Measurements from ENCODE around the gene MPZL3. TPM values are rescaled to one million over a fixed set of nuclear protein-coding genes. Genes with fewer than 3 reads are reported as not detected.

The MPZL3 gene
- total and polyA plus RNA-seq, 2 donors: 3.9 to 7.0 TPM

DNA sequence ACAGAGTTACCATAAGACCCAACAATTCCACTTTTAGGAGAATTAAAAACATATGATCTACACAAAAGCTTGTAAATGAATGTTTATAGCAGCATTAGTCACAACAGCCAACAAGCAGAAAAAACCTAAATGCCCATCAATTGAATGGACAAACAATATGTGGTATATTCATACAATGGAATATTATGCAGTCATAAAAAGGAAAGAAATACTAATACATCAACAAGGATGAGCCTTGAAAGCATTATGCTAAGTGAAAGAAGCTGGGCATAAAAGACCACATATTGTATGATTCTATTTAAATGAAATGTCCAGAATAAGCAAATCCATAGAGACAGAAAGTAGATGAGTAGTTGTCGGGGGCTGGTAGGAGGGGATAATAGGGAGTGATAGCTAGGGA is 7.0 kb upstream of the MPZL3 start:
- Histone ChIP-seq H3K27ac (ENCODE audit: low read depth in 1 of 2, low read length in 1 of 2) (no peak overlapping the region), H3K36me3 (ENCODE audit: control insufficient read depth in 2 of 2, insufficient read depth in 2 of 2, low read length in 1 of 2) (no peaks in the 10 kb centered on the region), H3K4me1 (ENCODE audit: control insufficient read depth in 2 of 2, insufficient read depth in 2 of 2, low read length in 2 of 2) (peaks cover 3 to 17% of the 10 kb centered on the region in 2 donors), H3K27me3 (ENCODE audit: control insufficient read depth in 2 of 2, insufficient read depth in 1 of 2, low read length in 1 of 2) (peaks cover 0 to 2% of the 10 kb centered on the region in 2 donors), H3K4me3 (ENCODE audit: low read length in 2 of 2) (no peak overlapping the region), H3K9me3 (ENCODE audit: control insufficient read depth in 2 of 2, insufficient read depth in 1 of 2, low read length in 1 of 2) (no peaks in the 10 kb centered on the region)
- DNase-seq (ENCODE audit: low read depth in 6 of 9, low spot score in 9 of 9): no peak
- 100% methylated on average over 1 of the region's 1 CpG for WGBS

- peak in 1 of 9 donors; percentile 43 for DNase-seq (ENCODE audit: low read depth in 6 of 9, low spot score in 9 of 9)
- WGBS: 86% methylated on average over 1 of the region's 1 CpG
- Histone ChIP-seq H3K27me3 (ENCODE audit: control insufficient read depth in 2 of 2, insufficient read depth in 1 of 2, low read length in 1 of 2) (no peaks in the 10 kb centered on the region), H3K4me1 (ENCODE audit: control insufficient read depth in 2 of 2, insufficient read depth in 2 of 2, low read length in 2 of 2) (peaks cover 0 to 9% of the 10 kb centered on the region in 2 donors), H3K36me3 (ENCODE audit: control insufficient read depth in 2 of 2, insufficient read depth in 2 of 2, low read length in 1 of 2) (no peaks in the 10 kb centered on the region), H3K9me3 (ENCODE audit: control insufficient read depth in 2 of 2, insufficient read depth in 1 of 2, low read length in 1 of 2) (no peaks in the 10 kb centered on the region), H3K27ac (ENCODE audit: low read depth in 1 of 2, low read length in 1 of 2) (no peak overlapping the region), H3K4me3 (ENCODE audit: low read length in 2 of 2) (no peak overlapping the region)
Observed at GRCh38 chr11:118258410-118258809, 6.2 kb upstream of the MPZL3 start.

GRCh38 chr11:118252688-118253087 is 523 bp upstream of the MPZL3 start:
- 71% methylated on average over 3 of the region's 3 CpGs for WGBS
- DNase-seq (ENCODE audit: low read depth in 6 of 9, low spot score in 9 of 9): no peak
- Histone ChIP-seq H3K4me3 (ENCODE audit: low read length in 2 of 2) (peak overlapping the region; percentile 70 to 100), H3K36me3 (ENCODE audit: control insufficient read depth in 2 of 2, insufficient read depth in 2 of 2, low read length in 1 of 2) (no peaks in the 10 kb centered on the region), H3K27ac (ENCODE audit: low read depth in 1 of 2, low read length in 1 of 2) (no peak overlapping the region), H3K4me1 (ENCODE audit: control insufficient read depth in 2 of 2, insufficient read depth in 2 of 2, low read length in 2 of 2) (peaks cover 0 to 4% of the 10 kb centered on the region in 2 donors), H3K27me3 (ENCODE audit: control insufficient read depth in 2 of 2, insufficient read depth in 1 of 2, low read length in 1 of 2) (no peaks in the 10 kb centered on the region), H3K9me3 (ENCODE audit: control insufficient read depth in 2 of 2, insufficient read depth in 1 of 2, low read length in 1 of 2) (no peaks in the 10 kb centered on the region)

- Histone ChIP-seq H3K27me3 (ENCODE audit: control insufficient read depth in 2 of 2, insufficient read depth in 1 of 2, low read length in 1 of 2) (no peaks in the 10 kb centered on the region), H3K4me3 (ENCODE audit: low read length in 2 of 2) (no peak overlapping the region), H3K27ac (ENCODE audit: low read depth in 1 of 2, low read length in 1 of 2) (no peak overlapping the region), H3K4me1 (ENCODE audit: control insufficient read depth in 2 of 2, insufficient read depth in 2 of 2, low read length in 2 of 2) (no peaks in the 10 kb centered on the region), H3K36me3 (ENCODE audit: control insufficient read depth in 2 of 2, insufficient read depth in 2 of 2, low read length in 1 of 2) (no peaks in the 10 kb centered on the region), H3K9me3 (ENCODE audit: control insufficient read depth in 2 of 2, insufficient read depth in 1 of 2, low read length in 1 of 2) (no peaks in the 10 kb centered on the region)
- DNase-seq (ENCODE audit: low read depth in 6 of 9, low spot score in 9 of 9): no peak
- 98% methylated on average over 1 of the region's 1 CpG for WGBS
Observed at GRCh38 chr11:118247041-118247440, 5.1 kb downstream of the MPZL3 start.

GRCh38 chr11:118245936-118246562 is 6.1 kb downstream of the MPZL3 start:
- Histone ChIP-seq H3K36me3 (ENCODE audit: control insufficient read depth in 2 of 2, insufficient read depth in 2 of 2, low read length in 1 of 2) (no peaks in the 10 kb centered on the region), H3K27me3 (ENCODE audit: control insufficient read depth in 2 of 2, insufficient read depth in 1 of 2, low read length in 1 of 2) (no peaks in the 10 kb centered on the region), H3K27ac (ENCODE audit: low read depth in 1 of 2, low read length in 1 of 2) (no peak overlapping the region), H3K9me3 (ENCODE audit: control insufficient read depth in 2 of 2, insufficient read depth in 1 of 2, low read length in 1 of 2) (no peaks in the 10 kb centered on the region), H3K4me3 (ENCODE audit: low read length in 2 of 2) (no peak overlapping the region), H3K4me1 (ENCODE audit: control insufficient read depth in 2 of 2, insufficient read depth in 2 of 2, low read length in 2 of 2) (peaks cover 2 to 8% of the 10 kb centered on the region in 2 donors)
- DNase-seq (ENCODE audit: low read depth in 6 of 9, low spot score in 9 of 9): no peak
- 96% methylated on average over 3 of the region's 3 CpGs for WGBS

DNA sequence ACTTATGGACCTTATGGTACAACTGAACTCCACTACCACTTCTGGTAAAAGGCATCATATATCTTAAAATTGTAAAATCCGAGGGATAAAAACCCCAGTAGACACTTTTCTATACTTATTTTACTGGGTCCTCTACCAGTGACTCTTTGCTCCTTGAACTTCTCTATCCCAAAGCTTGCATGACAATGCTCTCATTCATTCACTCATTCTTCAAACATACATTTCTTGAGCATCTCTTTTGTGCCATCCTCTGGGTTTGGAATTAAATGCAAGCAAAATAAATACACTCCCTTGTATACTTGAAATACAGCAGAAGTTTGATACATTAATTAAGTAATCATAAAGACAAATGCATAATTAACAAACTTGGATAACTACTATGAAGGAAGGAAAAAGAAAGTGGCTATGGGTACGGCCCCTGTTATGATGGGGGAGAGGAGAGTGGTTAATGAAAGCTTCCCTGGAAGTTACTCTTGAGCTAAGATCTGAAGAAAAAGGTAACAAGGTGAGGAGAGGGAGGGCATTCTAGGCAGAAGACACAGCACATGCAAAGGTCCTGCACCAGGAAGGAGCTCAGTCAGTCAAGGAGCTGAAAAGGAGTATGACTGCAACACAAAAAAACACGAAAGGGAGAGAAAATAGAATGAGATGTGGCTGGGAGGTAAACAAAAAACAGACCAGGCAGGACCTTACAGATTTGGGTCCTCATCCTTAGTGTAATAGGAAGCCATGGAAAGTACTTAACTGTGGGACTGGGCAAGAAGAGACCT is 8.0 kb downstream of the MPZL3 start:
- DNase-seq (ENCODE audit: low read depth in 6 of 9, low spot score in 9 of 9): no peak
- WGBS: 97% methylated on average over 3 of the region's 3 CpGs
- Histone ChIP-seq H3K27ac (ENCODE audit: low read depth in 1 of 2, low read length in 1 of 2) (no peak overlapping the region), H3K4me1 (ENCODE audit: control insufficient read depth in 2 of 2, insufficient read depth in 2 of 2, low read length in 2 of 2) (peaks cover 5 to 14% of the 10 kb centered on the region in 2 donors), H3K36me3 (ENCODE audit: control insufficient read depth in 2 of 2, insufficient read depth in 2 of 2, low read length in 1 of 2) (no peaks in the 10 kb centered on the region), H3K9me3 (ENCODE audit: control insufficient read depth in 2 of 2, insufficient read depth in 1 of 2, low read length in 1 of 2) (no peaks in the 10 kb centered on the region), H3K4me3 (ENCODE audit: low read length in 2 of 2) (no peak overlapping the region), H3K27me3 (ENCODE audit: control insufficient read depth in 2 of 2, insufficient read depth in 1 of 2, low read length in 1 of 2) (no peaks in the 10 kb centered on the region)

DNA sequence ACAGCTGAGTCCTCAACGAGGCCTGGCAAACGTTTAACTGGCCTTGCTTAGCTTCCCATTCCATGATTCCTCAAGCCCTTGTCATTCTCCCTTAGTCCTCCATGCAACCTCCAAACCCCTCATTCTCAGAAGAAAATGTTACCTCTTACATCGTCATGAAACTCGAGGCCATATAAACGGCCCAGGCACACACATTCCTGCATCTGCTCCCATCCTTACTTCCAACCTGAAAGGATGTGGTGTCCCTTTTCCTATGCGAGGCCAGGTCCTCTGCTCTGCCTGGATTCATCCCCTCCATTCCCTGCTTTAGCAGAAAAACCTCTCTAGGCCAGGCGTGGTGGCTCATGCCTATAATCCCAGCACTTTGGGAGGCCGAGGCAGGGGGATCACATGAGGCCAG is 9.0 kb downstream of the MPZL3 start:
- Histone ChIP-seq H3K27ac (ENCODE audit: low read depth in 1 of 2, low read length in 1 of 2) (no peak overlapping the region), H3K4me1 (ENCODE audit: control insufficient read depth in 2 of 2, insufficient read depth in 2 of 2, low read length in 2 of 2) (peaks cover 5 to 18% of the 10 kb centered on the region in 2 donors), H3K4me3 (ENCODE audit: low read length in 2 of 2) (no peak overlapping the region), H3K9me3 (ENCODE audit: control insufficient read depth in 2 of 2, insufficient read depth in 1 of 2, low read length in 1 of 2) (no peaks in the 10 kb centered on the region), H3K27me3 (ENCODE audit: control insufficient read depth in 2 of 2, insufficient read depth in 1 of 2, low read length in 1 of 2) (no peaks in the 10 kb centered on the region), H3K36me3 (ENCODE audit: control insufficient read depth in 2 of 2, insufficient read depth in 2 of 2, low read length in 1 of 2) (no peaks in the 10 kb centered on the region)
- DNase-seq (ENCODE audit: low read depth in 6 of 9, low spot score in 9 of 9): no peak
- WGBS: 95% methylated on average over 8 of the region's 8 CpGs

GRCh38 chr11:118241764-118242098 is 10.4 kb downstream of the MPZL3 start:
- 92% methylated on average over 1 of the region's 1 CpG for WGBS
- no peak for DNase-seq (ENCODE audit: low read depth in 6 of 9, low spot score in 9 of 9)
- Histone ChIP-seq H3K27me3 (ENCODE audit: control insufficient read depth in 2 of 2, insufficient read depth in 1 of 2, low read length in 1 of 2) (no peaks in the 10 kb centered on the region), H3K9me3 (ENCODE audit: control insufficient read depth in 2 of 2, insufficient read depth in 1 of 2, low read length in 1 of 2) (no peaks in the 10 kb centered on the region), H3K36me3 (ENCODE audit: control insufficient read depth in 2 of 2, insufficient read depth in 2 of 2, low read length in 1 of 2) (no peaks in the 10 kb centered on the region), H3K4me3 (ENCODE audit: low read length in 2 of 2) (no peak overlapping the region), H3K27ac (ENCODE audit: low read depth in 1 of 2, low read length in 1 of 2) (peak overlapping the region; percentile 70 to 74), H3K4me1 (ENCODE audit: control insufficient read depth in 2 of 2, insufficient read depth in 2 of 2, low read length in 2 of 2) (peaks cover 5 to 18% of the 10 kb centered on the region in 2 donors)

DNA sequence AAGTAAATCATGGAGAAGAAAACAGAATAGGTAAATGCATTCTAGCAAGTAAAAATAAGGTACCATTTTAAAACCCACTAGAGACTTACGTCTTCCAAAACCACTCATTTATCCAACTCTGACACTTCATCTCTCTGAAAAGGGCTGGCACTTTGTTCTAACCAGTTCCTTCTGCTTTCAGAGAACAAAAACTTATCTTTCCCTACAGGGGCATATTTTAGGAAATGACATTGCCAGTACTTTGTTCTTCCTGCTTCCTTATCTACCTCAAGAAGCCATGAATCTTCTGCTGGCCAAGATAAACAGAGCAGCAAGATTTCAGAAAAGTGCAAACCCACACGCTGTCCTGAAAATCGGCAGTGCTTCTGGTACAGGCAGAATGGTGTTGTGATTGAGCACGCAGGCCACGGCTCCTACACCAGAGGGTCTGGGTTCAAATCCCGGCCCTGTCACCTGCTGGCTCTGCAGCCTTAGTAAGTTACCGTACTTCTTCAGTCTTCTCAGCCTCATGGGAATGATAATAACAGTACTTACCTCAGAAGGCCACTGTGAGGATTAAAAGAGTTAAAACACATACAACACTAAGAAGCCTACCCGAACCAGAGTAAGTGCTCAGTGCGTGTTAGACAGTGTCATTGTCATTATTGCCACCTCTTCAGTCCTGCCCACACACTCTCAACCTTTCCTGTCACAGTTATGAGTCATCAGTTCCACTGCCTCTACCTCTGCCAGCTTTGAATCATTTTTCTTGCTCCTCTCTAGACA is 11.0 kb downstream of the MPZL3 start:
- DNase-seq (ENCODE audit: low read depth in 6 of 9, low spot score in 9 of 9): peak in 1 of 9 donors; percentile 68
- Histone ChIP-seq H3K36me3 (ENCODE audit: control insufficient read depth in 2 of 2, insufficient read depth in 2 of 2, low read length in 1 of 2) (no peaks in the 10 kb centered on the region), H3K4me3 (ENCODE audit: low read length in 2 of 2) (no peak overlapping the region), H3K27ac (ENCODE audit: low read depth in 1 of 2, low read length in 1 of 2) (peak overlapping the region; percentile 74 to 89), H3K4me1 (ENCODE audit: control insufficient read depth in 2 of 2, insufficient read depth in 2 of 2, low read length in 2 of 2) (peaks cover 5 to 18% of the 10 kb centered on the region in 2 donors), H3K27me3 (ENCODE audit: control insufficient read depth in 2 of 2, insufficient read depth in 1 of 2, low read length in 1 of 2) (no peaks in the 10 kb centered on the region), H3K9me3 (ENCODE audit: control insufficient read depth in 2 of 2, insufficient read depth in 1 of 2, low read length in 1 of 2) (no peaks in the 10 kb centered on the region)
- WGBS: 32% methylated on average over 9 of the region's 9 CpGs
